Measurements from ENCODE around the gene BCL7A.

DNA sequence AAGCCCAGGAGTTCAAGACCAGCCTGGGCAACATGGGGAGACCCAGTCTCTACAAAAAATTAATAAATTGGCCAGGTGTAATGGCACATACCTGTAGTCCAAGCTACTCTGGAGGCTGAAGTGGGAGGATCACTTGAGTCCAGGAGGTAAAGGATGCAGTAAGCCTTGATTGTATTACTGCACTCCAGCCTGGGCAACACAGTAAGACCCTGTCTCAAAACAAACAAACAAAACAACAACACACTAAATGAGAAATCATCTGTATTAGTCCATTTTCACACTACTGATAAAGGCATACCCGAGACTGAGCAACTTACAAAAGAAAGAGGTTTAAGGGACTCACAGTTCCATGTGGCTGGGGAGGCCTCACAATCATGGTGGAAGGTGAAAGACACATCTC lies 52.1 kb downstream of the BCL7A start:
- TF ChIP-seq FOXK2 (IDR thresholded peaks at IDR 0.05) (no peak), CHD4 (IDR thresholded peaks at IDR 0.05) (no peak), FOS (IDR thresholded peaks at IDR 0.05; ENCODE audit: borderline replicate concordance, extremely low read depth, insufficient read length) (no peak), ATF7 (IDR thresholded peaks at IDR 0.05; ENCODE audit: low read depth) (no peak), BRCA1 (IDR thresholded peaks at IDR 0.05; ENCODE audit: low read depth, low read length) (no peak), CHD1 (IDR thresholded peaks at IDR 0.05; ENCODE audit: low read depth, low read length) (no peak), NFIC (IDR thresholded peaks at IDR 0.05; ENCODE audit: low read depth, low read length) (no peak), NBN (IDR thresholded peaks at IDR 0.05) (no peak), EZH2 (IDR thresholded peaks at IDR 0.05; ENCODE audit: borderline replicate concordance, control insufficient read depth, low read depth, low read length) (no peak), CBX5 (IDR thresholded peaks at IDR 0.05; ENCODE audit: low read depth) (no peak), POLR2AphosphoS5 (IDR thresholded peaks at IDR 0.05; ENCODE audit: low read length) (no peak)
- TF ChIP-seq, protein P1, sequence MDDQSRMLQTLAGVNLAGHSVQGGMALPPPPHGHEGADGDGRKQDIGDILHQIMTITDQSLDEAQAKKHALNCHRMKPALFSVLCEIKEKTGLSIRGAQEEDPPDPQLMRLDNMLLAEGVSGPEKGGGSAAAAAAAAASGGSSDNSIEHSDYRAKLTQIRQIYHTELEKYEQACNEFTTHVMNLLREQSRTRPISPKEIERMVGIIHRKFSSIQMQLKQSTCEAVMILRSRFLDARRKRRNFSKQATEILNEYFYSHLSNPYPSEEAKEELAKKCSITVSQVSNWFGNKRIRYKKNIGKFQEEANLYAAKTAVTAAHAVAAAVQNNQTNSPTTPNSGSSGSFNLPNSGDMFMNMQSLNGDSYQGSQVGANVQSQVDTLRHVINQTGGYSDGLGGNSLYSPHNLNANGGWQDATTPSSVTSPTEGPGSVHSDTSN (IDR thresholded peaks at IDR 0.05; ENCODE audit: insufficient replicate concordance, low read depth, low read length) = no peak
- TF ChIP-seq, protein P2, sequence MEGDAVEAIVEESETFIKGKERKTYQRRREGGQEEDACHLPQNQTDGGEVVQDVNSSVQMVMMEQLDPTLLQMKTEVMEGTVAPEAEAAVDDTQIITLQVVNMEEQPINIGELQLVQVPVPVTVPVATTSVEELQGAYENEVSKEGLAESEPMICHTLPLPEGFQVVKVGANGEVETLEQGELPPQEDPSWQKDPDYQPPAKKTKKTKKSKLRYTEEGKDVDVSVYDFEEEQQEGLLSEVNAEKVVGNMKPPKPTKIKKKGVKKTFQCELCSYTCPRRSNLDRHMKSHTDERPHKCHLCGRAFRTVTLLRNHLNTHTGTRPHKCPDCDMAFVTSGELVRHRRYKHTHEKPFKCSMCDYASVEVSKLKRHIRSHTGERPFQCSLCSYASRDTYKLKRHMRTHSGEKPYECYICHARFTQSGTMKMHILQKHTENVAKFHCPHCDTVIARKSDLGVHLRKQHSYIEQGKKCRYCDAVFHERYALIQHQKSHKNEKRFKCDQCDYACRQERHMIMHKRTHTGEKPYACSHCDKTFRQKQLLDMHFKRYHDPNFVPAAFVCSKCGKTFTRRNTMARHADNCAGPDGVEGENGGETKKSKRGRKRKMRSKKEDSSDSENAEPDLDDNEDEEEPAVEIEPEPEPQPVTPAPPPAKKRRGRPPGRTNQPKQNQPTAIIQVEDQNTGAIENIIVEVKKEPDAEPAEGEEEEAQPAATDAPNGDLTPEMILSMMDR (IDR thresholded peaks at IDR 0.05 in 2 of 3, conservative IDR thresholded peaks at IDR 0.05 in 1 of 3; ENCODE audit: control insufficient read depth in 2 of 3, extremely low read depth in 1 of 3, insufficient read depth in 1 of 3, low read depth in 3 of 3, low read length in 3 of 3) = no peak

Measured in GM12878 (cell line).